ENCODE results near the gene TAOK2. TPM values are rescaled to one million over a fixed set of nuclear protein-coding genes. Genes with fewer than 3 reads are reported as not detected.
A peak's percentile ranks its signal among the peaks of the same experiment; 100 is the strongest.
"Not testable (repeated sequence)": the region's sequence is repeated elsewhere in the genome, so short reads cannot be mapped to it uniquely, and the experiment has no call there.

TAOK2 gene
- total RNA-seq, 1 donor from 2014 or later = 178 TPM

DNA sequence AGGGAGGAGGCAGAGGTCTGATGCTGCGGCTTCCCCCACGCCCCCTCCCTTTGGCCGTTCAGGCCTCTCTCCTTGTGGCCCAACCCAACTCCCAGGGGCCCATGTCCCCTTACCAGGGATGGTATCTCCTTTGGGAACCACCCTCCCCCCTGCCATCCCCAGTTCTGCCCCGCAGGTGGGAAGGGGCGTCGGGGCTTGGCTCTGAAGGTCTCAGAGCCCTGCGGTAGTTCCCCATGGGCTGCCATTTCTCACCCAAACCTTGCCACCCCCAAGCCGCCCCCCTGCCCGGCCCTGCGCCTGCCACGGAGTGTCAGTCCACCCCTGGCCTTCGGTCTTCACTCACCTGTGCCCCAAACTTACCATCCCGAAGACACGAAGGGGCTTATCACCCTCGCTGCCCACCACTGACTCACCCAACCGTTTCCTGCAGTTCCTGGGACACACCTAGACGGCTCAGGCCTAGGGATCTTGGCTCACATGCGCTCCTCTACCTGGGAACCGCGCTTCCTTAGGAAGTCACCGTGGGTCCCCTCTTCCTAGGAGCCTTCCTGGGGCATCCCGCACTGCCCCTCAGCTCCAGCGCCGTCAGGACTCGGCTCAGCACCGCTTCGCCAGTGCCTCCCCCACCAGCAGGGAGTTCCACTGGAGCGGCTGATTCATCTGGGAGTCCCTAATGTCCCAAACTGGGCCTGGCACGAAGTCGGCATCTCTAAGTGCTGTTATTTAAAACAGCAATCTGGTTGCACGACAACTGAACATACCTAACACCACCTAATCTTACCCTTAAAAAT is 38.2 kb downstream of the TAOK2 start:
- Mint-ChIP-seq H3K27me3 (ENCODE audit: unreplicated experiment) (peaks cover 20% of the 10 kb centered on the region), H3K27ac (ENCODE audit: unreplicated experiment) (peak overlapping the region; percentile 74), H3K9me3 (ENCODE audit: unreplicated experiment) (no peaks in the 10 kb centered on the region), H3K36me3 (ENCODE audit: low read depth, unreplicated experiment) (peaks cover 4% of the 10 kb centered on the region), H3K4me3 (ENCODE audit: unreplicated experiment) (peak overlapping the region; percentile 92), H3K4me1 (ENCODE audit: unreplicated experiment) (peaks cover 10% of the 10 kb centered on the region)
- no peak for TF ChIP-seq CTCF (IDR thresholded peaks at IDR 0.05; ENCODE audit: unreplicated experiment)
- peak; percentile 9 for DNase-seq (ENCODE audit: low spot score)

DNA sequence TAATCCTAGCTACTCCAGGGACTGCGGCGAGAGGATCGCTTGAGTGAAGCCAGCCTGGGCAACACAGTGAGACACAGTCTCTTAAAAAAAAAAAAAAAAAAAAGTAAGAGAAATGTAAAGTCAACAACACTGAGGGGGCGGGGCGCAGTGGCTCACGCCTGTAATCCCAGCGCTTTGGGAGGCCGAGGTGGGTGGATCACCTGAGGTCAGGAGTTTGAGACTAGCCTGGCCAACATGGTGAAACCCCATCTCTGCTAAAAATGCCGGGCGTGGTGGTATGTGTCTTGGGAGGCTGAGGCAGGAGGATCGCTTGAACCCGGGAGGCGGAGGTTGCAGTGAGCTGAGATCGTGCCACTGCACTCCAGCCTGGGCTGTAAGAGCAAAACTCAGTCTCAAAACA is 38.9 kb downstream of the TAOK2 start:
- H3K4me1 Mint-ChIP-seq (ENCODE audit: unreplicated experiment); H3K27ac Mint-ChIP-seq (ENCODE audit: unreplicated experiment); H3K36me3 Mint-ChIP-seq (ENCODE audit: low read depth, unreplicated experiment); H3K9me3 Mint-ChIP-seq (ENCODE audit: unreplicated experiment); DNase-seq (ENCODE audit: low spot score); H3K4me3 Mint-ChIP-seq (ENCODE audit: unreplicated experiment): not testable (repeated sequence)
- H3K27me3 Mint-ChIP-seq (ENCODE audit: unreplicated experiment) = peaks cover 22% of the 10 kb centered on the region

GRCh38 chr16:30015450-30015849 is 41.8 kb downstream of the TAOK2 start:
- not testable (repeated sequence) for H3K36me3 Mint-ChIP-seq (ENCODE audit: low read depth, unreplicated experiment); H3K4me1 Mint-ChIP-seq (ENCODE audit: unreplicated experiment); H3K9me3 Mint-ChIP-seq (ENCODE audit: unreplicated experiment); H3K27ac Mint-ChIP-seq (ENCODE audit: unreplicated experiment); H3K4me3 Mint-ChIP-seq (ENCODE audit: unreplicated experiment); DNase-seq (ENCODE audit: low spot score)
- peaks cover 15% of the 10 kb centered on the region for H3K27me3 Mint-ChIP-seq (ENCODE audit: unreplicated experiment)

DNA sequence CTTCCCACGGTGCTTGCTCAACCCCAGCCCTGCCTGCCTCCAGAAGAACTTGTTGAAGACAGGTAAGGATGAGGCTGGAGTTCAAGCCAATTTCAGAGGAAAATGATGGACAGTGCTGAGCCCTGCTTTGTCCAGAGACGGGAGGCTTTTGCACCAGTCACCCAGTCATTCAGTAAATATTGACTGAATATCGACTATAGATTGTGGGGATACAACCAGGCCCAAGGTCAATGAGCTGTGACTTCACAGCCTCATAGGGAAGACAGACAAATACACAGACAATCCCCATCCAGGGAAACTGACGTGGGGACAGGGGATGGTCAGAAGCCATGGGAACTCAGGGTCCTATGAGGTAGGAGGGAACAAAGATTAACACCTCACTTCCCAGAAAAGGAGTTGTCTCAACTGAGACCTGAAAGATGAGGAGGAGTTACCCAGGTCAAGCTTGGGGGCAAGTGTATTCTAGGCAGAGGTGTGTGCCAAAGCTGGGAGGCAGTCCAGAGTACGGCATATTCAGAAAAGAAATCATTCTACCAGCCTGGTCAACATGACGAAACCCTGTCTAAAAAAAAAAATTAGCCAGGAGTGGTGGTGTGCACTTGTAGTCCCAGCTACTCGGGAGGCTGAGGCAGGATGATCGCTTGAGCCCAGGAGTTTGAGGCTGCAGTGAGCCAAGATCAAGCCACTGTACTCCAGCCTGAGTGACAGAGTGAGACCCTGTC is 43.0 kb downstream of the TAOK2 start:
- Mint-ChIP-seq H3K27ac (ENCODE audit: unreplicated experiment) (no peak overlapping the region), H3K4me1 (ENCODE audit: unreplicated experiment) (peaks cover 8% of the 10 kb centered on the region), H3K9me3 (ENCODE audit: unreplicated experiment) (no peaks in the 10 kb centered on the region), H3K4me3 (ENCODE audit: unreplicated experiment) (no peak overlapping the region), H3K36me3 (ENCODE audit: low read depth, unreplicated experiment) (peaks cover 8% of the 10 kb centered on the region), H3K27me3 (ENCODE audit: unreplicated experiment) (peaks cover 15% of the 10 kb centered on the region)
- TF ChIP-seq CTCF (IDR thresholded peaks at IDR 0.05; ENCODE audit: unreplicated experiment) = no peak
- no peak for DNase-seq (ENCODE audit: low spot score)

DNA sequence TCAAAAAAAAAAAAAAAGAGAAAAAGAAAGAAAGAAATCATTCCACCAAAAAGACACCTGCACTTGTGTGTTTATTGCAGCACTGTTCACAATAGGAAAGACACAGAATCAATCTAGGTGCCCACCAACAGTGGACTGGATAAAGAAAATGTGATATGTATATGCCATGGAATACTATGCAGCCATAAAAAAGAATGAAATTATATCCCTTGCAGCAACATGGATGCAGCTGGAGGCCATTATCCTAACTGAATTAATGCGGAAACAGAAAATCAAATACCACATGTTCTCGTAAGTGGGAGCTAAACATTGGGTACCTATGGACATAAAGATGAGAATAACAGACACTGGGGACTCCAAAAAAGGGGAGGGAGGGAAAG is 43.6 kb downstream of the TAOK2 start:
- Mint-ChIP-seq H3K4me3 (ENCODE audit: unreplicated experiment) (no peak overlapping the region), H3K27me3 (ENCODE audit: unreplicated experiment) (peaks cover 9% of the 10 kb centered on the region), H3K9me3 (ENCODE audit: unreplicated experiment) (no peaks in the 10 kb centered on the region), H3K27ac (ENCODE audit: unreplicated experiment) (no peak overlapping the region), H3K36me3 (ENCODE audit: low read depth, unreplicated experiment) (peaks cover 4% of the 10 kb centered on the region), H3K4me1 (ENCODE audit: unreplicated experiment) (peaks cover 3% of the 10 kb centered on the region)
- TF ChIP-seq CTCF (IDR thresholded peaks at IDR 0.05; ENCODE audit: unreplicated experiment) = no peak
- DNase-seq (ENCODE audit: low spot score) = no peak

GRCh38 chr16:30017937-30018336 is 44.3 kb downstream of the TAOK2 start:
- H3K27me3 Mint-ChIP-seq (ENCODE audit: unreplicated experiment); H3K4me1 Mint-ChIP-seq (ENCODE audit: unreplicated experiment); H3K4me3 Mint-ChIP-seq (ENCODE audit: unreplicated experiment); DNase-seq (ENCODE audit: low spot score); H3K27ac Mint-ChIP-seq (ENCODE audit: unreplicated experiment); H3K9me3 Mint-ChIP-seq (ENCODE audit: unreplicated experiment); H3K36me3 Mint-ChIP-seq (ENCODE audit: low read depth, unreplicated experiment): not testable (repeated sequence)
